ENCODE measurements around the gene GPD2.
"Not testable (repeated sequence)": the region's sequence is repeated elsewhere in the genome, so short reads cannot be mapped to it uniquely, and the experiment has no call there.

GPD2 gene

GRCh38 chr2:156589381-156590079 lies 153.4 kb downstream of the GPD2 start:
- no peak for DNase-seq (ENCODE audit: low read depth, low spot score)

DNA sequence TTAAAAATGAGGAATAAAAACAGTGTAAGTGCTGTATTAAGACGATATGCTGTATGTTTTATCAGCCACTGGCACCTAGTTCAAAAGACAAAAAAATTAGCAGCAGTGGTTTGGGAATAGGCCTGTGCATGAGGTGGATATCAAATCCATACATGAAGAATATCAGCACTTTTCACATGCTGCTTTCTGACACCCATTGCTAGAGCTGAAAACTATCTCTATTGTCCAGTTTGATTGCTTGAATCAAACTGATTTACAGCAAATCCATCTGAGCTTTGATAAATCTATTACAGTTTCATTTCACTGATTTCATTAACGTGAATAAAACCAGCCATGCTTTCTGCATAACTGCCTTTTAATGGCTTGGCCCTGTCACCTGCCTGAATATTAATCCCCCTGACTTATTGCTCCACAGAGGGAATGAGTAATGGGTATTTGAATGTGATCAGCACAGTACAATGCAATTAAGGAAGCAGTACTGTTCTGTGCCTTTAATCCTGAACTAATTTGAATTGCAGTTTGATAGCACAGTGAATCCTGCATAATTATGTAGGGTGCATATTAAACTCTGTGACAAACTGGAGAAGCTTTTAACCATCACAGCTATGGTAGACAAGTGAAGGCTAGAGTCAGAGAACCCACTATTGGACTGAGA lies 154.0 kb downstream of the GPD2 start:
- DNase-seq (ENCODE audit: low read depth, low spot score) = no peak

DNA sequence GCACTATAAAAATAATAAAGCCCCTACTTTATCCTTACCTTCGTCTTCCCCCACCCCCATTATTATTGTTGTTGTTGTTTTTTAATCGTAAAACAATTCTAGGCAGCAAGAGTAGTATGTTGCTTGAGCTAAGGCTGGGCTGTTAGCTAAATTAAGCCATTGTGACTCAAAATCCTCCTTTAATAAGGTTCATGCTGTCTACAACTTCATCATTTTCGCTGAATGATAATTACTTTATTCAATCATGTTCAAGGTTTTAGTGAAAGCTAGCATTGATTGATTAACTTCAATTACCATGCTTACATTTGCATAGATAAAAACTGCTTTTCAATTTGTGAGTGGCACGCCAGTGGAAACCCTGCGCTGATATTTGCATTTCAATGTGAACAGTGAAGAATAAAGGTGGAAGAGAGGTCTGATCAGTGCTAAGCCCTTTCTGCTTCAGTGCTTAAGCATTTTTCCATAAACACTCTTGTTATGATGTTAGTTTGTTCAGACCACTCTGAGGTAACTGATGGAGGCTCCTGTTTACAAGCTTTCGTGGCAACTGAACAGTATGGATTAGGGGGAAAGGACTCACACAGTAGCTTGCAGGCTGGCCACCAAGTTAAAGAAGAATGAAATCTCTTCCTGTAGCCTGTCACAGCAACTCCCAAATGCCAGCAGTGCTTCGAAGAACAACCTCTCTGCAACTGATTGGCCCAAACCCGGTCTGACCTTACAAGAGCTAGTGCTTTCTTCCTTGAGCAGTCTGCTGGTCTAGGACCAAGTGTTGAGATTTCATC lies 156.8 kb downstream of the GPD2 start:
- no peak for DNase-seq (ENCODE audit: low read depth, low spot score)

- DNase-seq (ENCODE audit: low read depth, low spot score) = no peak
These were observed 157.4 kb downstream of the GPD2 start for GRCh38 chr2:156593594-156593921.

DNA sequence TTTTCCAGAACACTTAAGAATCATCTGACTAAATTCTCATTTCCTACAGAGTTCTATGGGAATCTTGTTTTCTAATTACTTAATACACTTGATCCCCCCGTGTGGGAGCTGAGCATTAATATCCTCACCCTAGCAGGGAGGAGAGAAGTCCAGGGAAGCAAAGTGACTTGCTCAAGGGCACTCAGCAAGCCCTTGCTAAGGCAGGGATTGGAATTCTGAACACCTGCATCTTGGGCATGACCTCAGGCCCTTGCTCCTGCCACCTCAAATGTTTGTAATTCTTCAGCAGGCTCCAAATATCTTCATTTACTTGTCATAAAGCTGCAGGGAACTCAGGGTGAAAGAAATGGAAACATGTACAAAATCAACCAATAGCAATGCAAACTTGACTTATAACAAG lies 162.4 kb downstream of the GPD2 start:
- no peak for DNase-seq (ENCODE audit: low read depth, low spot score)

GRCh38 chr2:156600196-156600595 lies 164.0 kb downstream of the GPD2 start:
- DNase-seq (ENCODE audit: low read depth, low spot score) = no peak

DNA sequence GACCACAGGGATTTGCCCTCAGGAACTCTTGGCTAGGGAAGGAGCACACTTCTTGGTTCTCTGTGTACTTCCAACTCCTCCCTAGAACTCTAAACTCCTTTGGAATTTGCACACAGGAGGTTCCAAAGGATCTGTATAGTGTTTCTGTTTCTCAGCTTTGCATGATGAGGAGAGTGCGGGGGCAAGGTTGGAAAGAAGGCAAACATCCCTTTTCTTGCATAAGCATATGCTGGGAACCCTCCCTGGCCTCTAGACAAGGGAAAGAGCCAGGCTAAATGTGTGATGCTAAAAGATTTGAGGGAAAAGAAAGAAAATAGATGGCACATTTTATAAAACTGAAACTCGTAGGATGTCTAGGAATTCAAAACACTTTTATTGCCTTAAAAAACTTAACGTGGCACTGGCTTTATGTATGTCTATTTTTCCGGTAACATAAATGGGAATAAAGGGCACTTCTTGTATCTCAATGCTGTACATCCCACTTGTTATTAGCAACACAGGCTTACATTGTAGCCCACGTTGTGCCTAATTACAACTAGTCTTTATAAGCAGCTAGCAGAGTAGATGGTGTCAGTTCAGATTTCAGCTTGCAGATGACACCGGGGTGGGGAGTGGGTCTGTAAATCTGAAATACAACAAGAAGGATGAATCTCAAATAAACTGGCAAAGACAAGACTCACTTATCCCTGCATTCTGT lies 165.8 kb downstream of the GPD2 start:
- no peak for DNase-seq (ENCODE audit: low read depth, low spot score)

GRCh38 chr2:156602552-156602933 lies 166.4 kb downstream of the GPD2 start:
- DNase-seq (ENCODE audit: low read depth, low spot score) = no peak

DNA sequence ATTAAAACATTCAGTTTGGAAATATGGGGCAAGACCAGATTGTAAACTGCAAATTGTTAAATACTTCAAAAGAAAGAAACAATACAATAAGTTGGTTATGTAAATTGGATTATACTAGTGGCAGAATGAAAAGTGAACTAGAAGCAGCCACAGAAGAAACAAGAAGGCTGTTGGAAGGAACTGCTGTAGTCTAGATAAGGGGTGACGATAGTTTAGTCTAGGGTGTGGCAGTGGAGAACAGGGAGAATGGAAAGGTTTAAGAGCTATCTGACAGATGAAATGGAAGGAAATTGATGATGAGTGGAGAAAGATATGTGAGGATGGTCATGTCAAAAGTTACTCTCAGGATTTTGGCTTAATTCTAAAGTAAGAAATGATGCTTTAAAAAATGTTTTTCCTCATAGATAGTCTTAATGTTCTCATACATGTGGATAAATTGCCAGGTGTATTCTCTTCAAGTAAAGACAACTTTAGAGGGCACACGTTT lies 179.7 kb downstream of the GPD2 start:
- no peak for DNase-seq (ENCODE audit: low read depth, low spot score)

DNA sequence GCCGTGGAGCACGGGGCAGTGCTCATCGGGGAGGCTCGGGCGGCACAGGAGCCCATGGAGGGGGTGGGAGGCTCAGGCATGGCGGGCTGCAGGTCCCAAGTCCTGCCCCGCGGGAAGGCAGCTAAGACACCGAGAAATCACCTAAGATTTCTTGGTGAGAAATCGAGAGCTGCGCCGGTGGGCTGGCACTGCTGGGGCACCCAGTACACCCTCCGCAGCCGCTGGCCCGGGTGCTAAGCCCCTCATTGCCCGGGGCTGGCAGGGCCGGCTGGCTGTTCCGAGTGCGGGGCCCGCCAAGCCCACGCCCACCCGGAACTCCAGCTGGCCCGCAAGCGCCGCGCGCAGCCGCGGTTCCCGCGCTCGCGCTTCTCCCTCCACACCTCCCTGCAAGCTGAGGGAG lies 181.9 kb downstream of the GPD2 start:
- DNase-seq (ENCODE audit: low read depth, low spot score) = not testable (repeated sequence)

GRCh38 chr2:156619021-156619539 lies 182.9 kb downstream of the GPD2 start:
- no peak for DNase-seq (ENCODE audit: low read depth, low spot score)

DNA sequence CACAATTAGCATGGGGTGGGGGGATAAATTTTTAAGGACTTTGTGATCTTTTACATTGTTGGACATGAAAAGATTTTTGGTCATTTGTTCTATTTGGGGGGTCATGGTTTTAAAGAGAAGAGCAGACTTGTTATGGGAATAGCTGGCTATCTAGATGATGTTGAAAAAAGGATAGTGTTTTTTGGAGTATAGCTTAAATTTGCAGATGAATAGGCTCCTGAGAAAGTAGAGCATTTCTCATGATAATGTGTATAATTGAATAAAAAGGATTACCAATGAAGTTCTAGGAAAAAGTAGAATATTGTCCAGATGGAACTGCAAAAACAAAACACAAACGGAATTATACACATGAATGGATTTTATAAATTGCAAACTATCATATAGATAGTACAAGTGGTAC lies 186.3 kb downstream of the GPD2 start:
- DNase-seq (ENCODE audit: low read depth, low spot score) = no peak

DNA sequence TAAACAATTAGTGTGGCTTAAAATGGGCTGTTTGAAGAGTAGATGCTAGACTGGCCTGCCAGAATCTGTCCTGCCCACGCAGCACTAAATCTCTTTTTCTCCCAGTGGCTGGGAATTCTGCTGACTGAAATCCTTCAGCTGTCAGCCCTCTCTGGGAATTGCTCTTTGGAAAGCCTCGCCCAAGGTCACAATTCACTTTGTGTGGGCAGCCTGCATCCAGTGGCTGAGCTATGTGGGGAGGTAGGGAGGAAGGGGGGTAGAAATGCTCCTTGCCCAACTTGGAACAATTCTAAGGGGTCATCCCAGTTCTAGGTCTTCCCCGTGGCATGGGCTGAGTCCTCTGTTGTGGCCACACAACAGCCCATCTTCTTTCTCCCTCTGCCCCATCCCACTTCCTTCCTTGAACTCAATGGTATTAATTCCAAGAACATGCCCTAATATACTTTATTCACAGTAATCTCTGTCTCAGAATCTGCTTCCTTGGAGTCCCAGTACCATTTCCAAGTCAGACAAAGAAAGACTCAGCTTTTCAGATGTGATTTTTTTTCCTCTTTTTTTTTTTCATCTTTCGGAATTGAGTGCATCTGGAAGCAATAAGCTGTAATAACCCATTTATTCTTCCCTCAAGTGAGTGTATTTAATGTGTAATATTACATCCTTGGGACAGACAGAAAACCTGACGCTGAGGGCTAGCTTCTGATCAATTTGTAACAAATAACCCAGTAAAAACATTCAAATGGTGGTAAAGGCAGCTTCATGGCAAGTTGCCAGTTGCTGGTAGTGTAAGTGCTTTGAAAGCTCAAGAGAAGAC lies 189.4 kb downstream of the GPD2 start:
- DNase-seq (ENCODE audit: low read depth, low spot score) = no peak

DNA sequence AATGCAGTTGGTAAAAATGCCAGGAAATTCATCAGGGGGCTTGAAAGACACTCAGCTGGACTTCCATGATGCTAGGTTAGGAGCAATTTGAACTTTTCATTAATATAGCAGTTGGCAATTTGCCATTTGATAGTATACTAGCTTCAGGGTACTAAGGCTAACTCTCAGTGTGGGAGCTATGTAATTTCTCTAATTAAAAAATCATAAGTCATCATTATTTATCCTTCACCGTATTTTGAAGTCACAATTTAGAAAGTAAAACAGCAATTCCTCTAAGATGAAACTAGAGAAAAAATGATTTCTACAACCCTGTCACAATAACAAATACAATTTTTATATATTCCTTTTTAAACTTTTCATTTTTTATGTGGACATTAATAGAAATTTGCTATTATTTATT lies 190.8 kb downstream of the GPD2 start:
- DNase-seq (ENCODE audit: low read depth, low spot score) = no peak

DNA sequence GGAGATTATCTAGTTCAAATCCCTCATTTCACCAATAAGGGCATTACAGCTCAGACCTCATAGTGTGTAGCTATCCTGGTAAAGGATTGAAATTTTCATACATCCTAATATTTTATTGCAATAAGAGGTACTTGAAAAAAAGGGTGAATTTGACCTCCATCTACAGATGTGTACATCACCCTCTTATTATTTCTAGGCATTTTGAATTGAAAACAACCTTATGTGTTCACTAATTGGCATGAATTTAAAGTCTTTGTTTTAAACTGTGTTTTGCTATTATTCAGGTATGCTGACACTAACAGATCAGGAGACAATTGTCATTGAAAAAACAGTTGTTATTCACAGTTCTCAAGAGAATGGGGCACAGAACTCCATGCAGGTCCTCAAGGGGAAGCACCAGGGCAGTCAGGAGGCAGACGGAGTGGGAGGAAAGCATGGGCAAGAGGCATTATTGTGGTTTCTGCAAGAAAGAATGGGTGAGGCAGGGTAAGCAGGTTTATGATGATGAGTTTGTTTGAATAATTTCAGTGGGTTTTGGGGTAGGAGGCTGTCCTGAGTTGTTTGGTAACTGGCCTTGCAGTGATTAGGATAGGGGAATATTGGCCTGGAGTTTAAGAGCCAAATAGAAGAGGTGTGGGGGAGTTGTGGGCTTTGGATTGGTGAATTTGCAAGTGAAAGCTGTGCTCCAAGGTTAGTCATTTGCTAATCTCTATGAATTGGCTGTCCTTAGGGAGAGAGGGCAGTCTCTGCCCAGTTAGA lies 194.6 kb downstream of the GPD2 start:
- DNase-seq (ENCODE audit: low read depth, low spot score) = no peak

GRCh38 chr2:156635646-156636045 lies 199.5 kb downstream of the GPD2 start:
- no peak for DNase-seq (ENCODE audit: low read depth, low spot score)
